Endothelial cell of umbilical vein (primary cell): ENCODE results near the gene ZNF440.
"Not testable (repeated sequence)": the region's sequence is repeated elsewhere in the genome, so short reads cannot be mapped to it uniquely, and the experiment has no call there.

Experiments
- EZH2 ChIP-seq: IDR thresholded peaks from 2 replicates; pipeline ENCODE4 v1.6.1; 2012; ENCODE audit warnings: borderline replicate concordance, low read depth, mild to moderate bottlenecking, moderate library complexity, low read length, inconsistent platforms; ENCODE audit not compliant: severe bottlenecking
- TF ChIP-seq, protein P1 (sequence below), 2 donors: IDR thresholded peaks; 1 replicate in 1 of 2; 2 replicates in 1 of 2; pipeline ENCODE4 v1.5.1; 2011; ENCODE audit warnings: low read length in 2 of 2, mild to moderate bottlenecking in 2 of 2, moderate library complexity in 2 of 2, control low read depth in 1 of 2, inconsistent platforms in 1 of 2, low read depth in 1 of 2; ENCODE audit not compliant: insufficient read depth in 1 of 2; ENCODE audit errors: extremely low read depth in 1 of 2
- TF ChIP-seq, protein P2 (sequence below): IDR thresholded peaks from 2 replicates; pipeline ENCODE4 v1.6.1; 2011; ENCODE audit not compliant: insufficient read depth, insufficient read length

DNA sequence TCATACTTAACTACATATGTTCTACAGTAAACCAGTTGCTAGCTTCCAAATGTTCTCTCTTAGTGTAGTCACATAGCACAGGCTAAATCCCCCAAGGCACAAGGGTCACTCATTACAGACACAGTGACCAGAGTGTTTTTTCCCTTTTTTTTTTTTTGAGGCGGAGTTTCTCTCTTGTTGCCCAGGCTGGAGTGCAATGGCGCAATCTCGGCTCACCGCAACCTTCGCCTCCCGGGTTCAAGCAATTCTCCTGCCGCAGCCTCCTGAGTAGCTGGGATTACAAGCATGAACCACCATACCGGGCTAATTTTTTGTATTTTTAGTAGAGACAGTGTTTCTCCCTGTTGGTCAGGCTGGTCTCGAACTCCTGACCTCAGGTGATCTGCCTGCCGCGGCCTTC is 37.4 kb upstream of the ZNF440 start:
- TF ChIP-seq, protein P1, sequence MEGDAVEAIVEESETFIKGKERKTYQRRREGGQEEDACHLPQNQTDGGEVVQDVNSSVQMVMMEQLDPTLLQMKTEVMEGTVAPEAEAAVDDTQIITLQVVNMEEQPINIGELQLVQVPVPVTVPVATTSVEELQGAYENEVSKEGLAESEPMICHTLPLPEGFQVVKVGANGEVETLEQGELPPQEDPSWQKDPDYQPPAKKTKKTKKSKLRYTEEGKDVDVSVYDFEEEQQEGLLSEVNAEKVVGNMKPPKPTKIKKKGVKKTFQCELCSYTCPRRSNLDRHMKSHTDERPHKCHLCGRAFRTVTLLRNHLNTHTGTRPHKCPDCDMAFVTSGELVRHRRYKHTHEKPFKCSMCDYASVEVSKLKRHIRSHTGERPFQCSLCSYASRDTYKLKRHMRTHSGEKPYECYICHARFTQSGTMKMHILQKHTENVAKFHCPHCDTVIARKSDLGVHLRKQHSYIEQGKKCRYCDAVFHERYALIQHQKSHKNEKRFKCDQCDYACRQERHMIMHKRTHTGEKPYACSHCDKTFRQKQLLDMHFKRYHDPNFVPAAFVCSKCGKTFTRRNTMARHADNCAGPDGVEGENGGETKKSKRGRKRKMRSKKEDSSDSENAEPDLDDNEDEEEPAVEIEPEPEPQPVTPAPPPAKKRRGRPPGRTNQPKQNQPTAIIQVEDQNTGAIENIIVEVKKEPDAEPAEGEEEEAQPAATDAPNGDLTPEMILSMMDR (IDR thresholded peaks at IDR 0.05; ENCODE audit: extremely low read depth in 1 of 2, insufficient read depth in 1 of 2, low read depth in 1 of 2, low read length in 2 of 2): not testable (repeated sequence)
- TF ChIP-seq EZH2: not testable (repeated sequence)
- TF ChIP-seq, protein P2, sequence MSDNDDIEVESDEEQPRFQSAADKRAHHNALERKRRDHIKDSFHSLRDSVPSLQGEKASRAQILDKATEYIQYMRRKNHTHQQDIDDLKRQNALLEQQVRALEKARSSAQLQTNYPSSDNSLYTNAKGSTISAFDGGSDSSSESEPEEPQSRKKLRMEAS: not testable (repeated sequence)
